HepG2 (cell line): ENCODE data around the gene PRMT6.

ENCODE experiments used
- HCFC1 ChIP-seq: fragments of 150-350 bp; IDR thresholded peaks from 2 replicates; pipeline ENCODE4 v1.6.1; 2014; ENCODE audit warnings: low read depth, low read length
- SMC3 ChIP-seq: IDR thresholded peaks from 2 replicates; pipeline ENCODE4 v1.6.1; 2011; ENCODE audit warnings: low read length, improper control_type of control experiment
- ZKSCAN8 ChIP-seq: IDR thresholded peaks from 2 replicates; pipeline ENCODE4 v1.6.1; 2016; ENCODE audit warnings: borderline replicate concordance, missing genetic modification reagents, missing compliant biosample characterization
- ZNF451 ChIP-seq: sonication (generic); formaldehyde crosslinking; IDR thresholded peaks from 2 replicates; pipeline ENCODE4 v1.5.0; 2020; ENCODE audit warnings: mild to moderate bottlenecking, missing genetic modification reagents
- TF ChIP-seq, protein P1 (sequence below): sonication (generic); formaldehyde crosslinking; IDR thresholded peaks from 2 replicates; pipeline ENCODE4 v1.4.0; 2020; ENCODE audit warnings: mild to moderate bottlenecking, missing genetic modification reagents, borderline replicate concordance

DNA sequence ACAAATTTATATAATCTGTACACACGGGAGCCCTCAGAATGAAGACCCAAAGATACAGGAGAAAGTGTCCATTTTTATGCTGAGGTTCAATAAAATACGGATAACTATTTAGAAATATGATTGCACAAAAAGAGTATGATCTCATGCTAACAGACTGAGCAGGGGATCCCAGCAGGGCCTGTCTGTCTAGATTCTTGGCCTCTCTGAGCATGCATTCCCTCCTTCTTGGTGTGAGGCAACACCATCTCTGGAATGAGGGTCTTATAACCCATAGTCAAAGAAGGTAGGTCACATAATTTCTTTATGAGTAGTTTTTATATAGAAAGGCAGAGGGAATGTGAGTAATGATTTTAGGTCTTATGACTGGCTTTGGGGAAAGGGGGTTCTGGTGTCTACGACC lies 5.4 kb downstream of the PRMT6 start:
- TF ChIP-seq HCFC1: no peak
- TF ChIP-seq ZKSCAN8 (CRISPR knock-in tag): no peak
- TF ChIP-seq ZNF451 (CRISPR knock-in tag): no peak
- TF ChIP-seq, protein P1, sequence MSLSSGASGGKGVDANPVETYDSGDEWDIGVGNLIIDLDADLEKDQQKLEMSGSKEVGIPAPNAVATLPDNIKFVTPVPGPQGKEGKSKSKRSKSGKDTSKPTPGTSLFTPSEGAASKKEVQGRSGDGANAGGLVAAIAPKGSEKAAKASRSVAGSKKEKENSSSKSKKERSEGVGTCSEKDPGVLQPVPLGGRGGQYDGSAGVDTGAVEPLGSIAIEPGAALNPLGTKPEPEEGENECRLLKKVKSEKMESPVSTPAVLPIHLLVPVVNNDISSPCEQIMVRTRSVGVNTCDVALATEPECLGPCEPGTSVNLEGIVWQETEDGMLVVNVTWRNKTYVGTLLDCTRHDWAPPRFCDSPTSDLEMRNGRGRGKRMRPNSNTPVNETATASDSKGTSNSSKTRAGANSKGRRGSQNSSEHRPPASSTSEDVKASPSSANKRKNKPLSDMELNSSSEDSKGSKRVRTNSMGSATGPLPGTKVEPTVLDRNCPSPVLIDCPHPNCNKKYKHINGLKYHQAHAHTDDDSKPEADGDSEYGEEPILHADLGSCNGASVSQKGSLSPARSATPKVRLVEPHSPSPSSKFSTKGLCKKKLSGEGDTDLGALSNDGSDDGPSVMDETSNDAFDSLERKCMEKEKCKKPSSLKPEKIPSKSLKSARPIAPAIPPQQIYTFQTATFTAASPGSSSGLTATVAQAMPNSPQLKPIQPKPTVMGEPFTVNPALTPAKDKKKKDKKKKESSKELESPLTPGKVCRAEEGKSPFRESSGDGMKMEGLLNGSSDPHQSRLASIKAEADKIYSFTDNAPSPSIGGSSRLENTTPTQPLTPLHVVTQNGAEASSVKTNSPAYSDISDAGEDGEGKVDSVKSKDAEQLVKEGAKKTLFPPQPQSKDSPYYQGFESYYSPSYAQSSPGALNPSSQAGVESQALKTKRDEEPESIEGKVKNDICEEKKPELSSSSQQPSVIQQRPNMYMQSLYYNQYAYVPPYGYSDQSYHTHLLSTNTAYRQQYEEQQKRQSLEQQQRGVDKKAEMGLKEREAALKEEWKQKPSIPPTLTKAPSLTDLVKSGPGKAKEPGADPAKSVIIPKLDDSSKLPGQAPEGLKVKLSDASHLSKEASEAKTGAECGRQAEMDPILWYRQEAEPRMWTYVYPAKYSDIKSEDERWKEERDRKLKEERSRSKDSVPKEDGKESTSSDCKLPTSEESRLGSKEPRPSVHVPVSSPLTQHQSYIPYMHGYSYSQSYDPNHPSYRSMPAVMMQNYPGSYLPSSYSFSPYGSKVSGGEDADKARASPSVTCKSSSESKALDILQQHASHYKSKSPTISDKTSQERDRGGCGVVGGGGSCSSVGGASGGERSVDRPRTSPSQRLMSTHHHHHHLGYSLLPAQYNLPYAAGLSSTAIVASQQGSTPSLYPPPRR (CRISPR knock-in tag): no peak
- no peak for TF ChIP-seq SMC3
